Right lobe of liver (tissue), 6 donors: ENCODE data around the gene MYL10. TPM values are rescaled to one million over a fixed set of nuclear protein-coding genes. Genes with fewer than 3 reads are reported as not detected.

ENCODE experiments used
- ATAC-seq, 4 donors: fragments of 200-7000 bp; cut with Tn5 transposase; one replicate each; pipeline ENCODE4 v1.9.1; 2020; ENCODE audit warnings: mild to moderate bottlenecking in 4 of 4, moderate library complexity in 4 of 4
- DNase-seq, 3 donors: peaks; one replicate each; pipeline ENCODE4 v3.0.0-alpha.2; 2020
- H3K27ac ChIP-seq, 3 donors: fragments of 200-600 bp; one replicate each; pipeline ENCODE4 v1.8.0; 2022
- H3K27me3 ChIP-seq, 2 donors: fragments of 200-600 bp; one replicate each; pipeline ENCODE4 v1.8.0; 2022
- H3K36me3 ChIP-seq, 4 donors: fragments of 200-600 bp; sonication (generic) in 1 of 4; one replicate each; pipeline versions ENCODE4 v1.5.1 to v1.8.0; 2017 to 2022; ENCODE audit warnings: control low read depth in 1 of 4
- H3K4me1 ChIP-seq, 4 donors: fragments of 200-600 bp; sonication (generic) in 1 of 4; one replicate each; pipeline versions ENCODE4 v1.5.1 to v1.8.0; 2017 to 2022; ENCODE audit warnings: control low read depth in 1 of 4
- H3K4me3 ChIP-seq, 3 donors: fragments of 200-600 bp; one replicate each; pipeline ENCODE4 v1.8.0; 2022
- H3K9me3 ChIP-seq, 4 donors: fragments of 200-600 bp; sonication (generic) in 1 of 4; one replicate each; pipeline versions ENCODE4 v1.5.1 to v1.8.0; 2017 to 2022; ENCODE audit warnings: control low read depth in 1 of 4
- POLR2A ChIP-seq: fragments of 450-650 bp; IDR thresholded peaks from one replicate; pipeline ENCODE4 v1.6.1; 2017; ENCODE audit warnings: antibody characterized with exemption, mild to moderate bottlenecking
- WGBS: methylation state at CpG from one replicate; pipeline ENCODE4 v1.1.6; 2018; ENCODE audit warnings: low coverage, low lambda C conversion rate; ENCODE audit not compliant: insufficient coverage; ENCODE audit errors: missing lambda C conversion rate; 5-methylcytosine and 5-hydroxymethylcytosine counted together
- intact Hi-C, 2 donors: fragments of 100-400 bp; cut with DNase I; formaldehyde crosslinking; loops; one replicate each; pipeline versions ENCODE4 v1.11.2 to v1.14.1; 2022
- total RNA-seq, 6 experiments: library from RNA; depleted of rRNA in 2 of 6; stranded (reverse); fragments of >200 nt in 2 of 6; fragmentation: NEBNext Ultra II Directional in 3 of 6; extraction: Animal tissue kit (Norgen Biotek cat#: 25700) in 3 of 6; gene quantifications; one replicate each; pipeline versions ENCODE4 v1.1.0 to v1.2.4, GENCODE V29; 2016 to 2023
- TF ChIP-seq, protein P1 (sequence below), 4 donors: fragments of 200-600 bp in 3 of 4; fragments of 450-650 bp in 1 of 4; IDR thresholded peaks; one replicate each; pipeline versions ENCODE4 v1.5.1 to v1.8.0; 2016 to 2022; ENCODE audit warnings: antibody characterized with exemption in 4 of 4, mild to moderate bottlenecking in 2 of 4
- donor health status: DM: no; HTN: yes; CAD: no.
- donor health status: DM: no; HTN: no; CAD: no.
- donor health status: DM: no; HTN: no; CAD: no.
- donor health status: DM: no; HTN: yes; CAD: no.
- donor health status: DM: no; HTN: yes; CAD: no.

The MYL10 gene
- total RNA-seq, 6 experiments from 2014 or later, result not detected

DNA sequence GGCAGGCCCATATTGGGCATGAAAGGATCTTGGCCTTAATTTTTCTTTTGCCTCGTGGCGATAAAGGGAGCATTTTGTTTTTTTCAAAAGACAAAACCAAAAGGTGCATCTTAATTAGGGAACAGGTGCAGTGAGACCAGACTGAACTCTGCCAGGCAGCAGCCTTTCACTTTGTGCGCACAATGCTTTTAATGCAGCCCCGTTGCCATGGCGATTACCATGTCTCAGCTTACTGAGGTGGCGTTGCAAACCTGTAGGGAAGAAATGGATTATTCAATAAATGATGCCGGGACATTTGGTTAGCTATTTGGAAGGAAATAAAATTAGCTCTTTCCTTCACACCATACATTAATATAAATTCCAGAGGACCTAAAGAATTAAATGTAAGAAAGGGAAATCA is 61.9 kb downstream of the MYL10 start:
- Histone ChIP-seq H3K36me3 (no peaks in the 10 kb centered on the region), H3K27me3 (no peaks in the 10 kb centered on the region), H3K27ac (no peak overlapping the region), H3K4me1 (no peaks in the 10 kb centered on the region), H3K4me3 (no peak overlapping the region), H3K9me3 (no peaks in the 10 kb centered on the region)
- ATAC-seq (no peak), DNase-seq (no peak)
- TF ChIP-seq POLR2A, result no peak
- TF ChIP-seq, protein P1, sequence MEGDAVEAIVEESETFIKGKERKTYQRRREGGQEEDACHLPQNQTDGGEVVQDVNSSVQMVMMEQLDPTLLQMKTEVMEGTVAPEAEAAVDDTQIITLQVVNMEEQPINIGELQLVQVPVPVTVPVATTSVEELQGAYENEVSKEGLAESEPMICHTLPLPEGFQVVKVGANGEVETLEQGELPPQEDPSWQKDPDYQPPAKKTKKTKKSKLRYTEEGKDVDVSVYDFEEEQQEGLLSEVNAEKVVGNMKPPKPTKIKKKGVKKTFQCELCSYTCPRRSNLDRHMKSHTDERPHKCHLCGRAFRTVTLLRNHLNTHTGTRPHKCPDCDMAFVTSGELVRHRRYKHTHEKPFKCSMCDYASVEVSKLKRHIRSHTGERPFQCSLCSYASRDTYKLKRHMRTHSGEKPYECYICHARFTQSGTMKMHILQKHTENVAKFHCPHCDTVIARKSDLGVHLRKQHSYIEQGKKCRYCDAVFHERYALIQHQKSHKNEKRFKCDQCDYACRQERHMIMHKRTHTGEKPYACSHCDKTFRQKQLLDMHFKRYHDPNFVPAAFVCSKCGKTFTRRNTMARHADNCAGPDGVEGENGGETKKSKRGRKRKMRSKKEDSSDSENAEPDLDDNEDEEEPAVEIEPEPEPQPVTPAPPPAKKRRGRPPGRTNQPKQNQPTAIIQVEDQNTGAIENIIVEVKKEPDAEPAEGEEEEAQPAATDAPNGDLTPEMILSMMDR (IDR thresholded peaks at IDR 0.05), result no peak
- 74% methylated on average over 7 of the region's 7 CpGs for WGBS
- intact Hi-C loops, result no loop called here

DNA sequence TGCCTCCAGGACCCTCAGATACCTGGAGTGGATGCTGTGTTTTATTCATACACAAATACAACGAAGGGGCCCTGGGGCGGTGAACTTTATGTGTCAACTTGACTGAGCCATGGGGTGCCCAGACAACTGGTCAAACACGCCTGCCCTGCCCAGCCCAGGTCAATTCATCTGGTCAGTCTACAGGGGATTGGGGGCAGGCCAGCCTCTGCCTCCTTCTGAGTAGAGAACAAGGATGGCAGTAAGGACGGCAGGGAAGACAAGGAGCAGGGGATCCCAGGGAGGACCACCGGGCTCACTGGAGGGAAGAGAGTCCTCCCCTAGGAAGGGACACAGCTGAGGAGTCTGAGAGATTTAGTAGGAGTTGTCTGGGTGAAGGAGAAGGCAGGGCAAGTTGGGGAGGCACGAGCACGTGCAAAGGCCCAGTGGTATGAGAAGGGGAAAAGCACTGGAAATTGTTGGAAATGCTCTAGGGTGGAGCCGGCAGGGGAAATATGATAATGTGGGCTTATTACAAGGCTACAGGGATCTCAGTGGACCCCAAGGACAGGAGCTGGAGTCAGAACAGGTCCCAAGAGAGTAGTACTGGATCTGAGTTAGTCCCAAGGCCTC is 63.4 kb downstream of the MYL10 start:
- Histone ChIP-seq H3K36me3 (no peaks in the 10 kb centered on the region), H3K27ac (no peak overlapping the region), H3K4me1 (no peaks in the 10 kb centered on the region), H3K9me3 (no peaks in the 10 kb centered on the region), H3K4me3 (no peak overlapping the region), H3K27me3 (no peaks in the 10 kb centered on the region)
- DNase-seq, result no peak
- no peak for TF ChIP-seq POLR2A
- TF ChIP-seq, protein P1 (IDR thresholded peaks at IDR 0.05), result no peak
- intact Hi-C loops, result no loop called here
- 79% methylated on average over 7 of the region's 8 CpGs for WGBS
- no peak for ATAC-seq

DNA sequence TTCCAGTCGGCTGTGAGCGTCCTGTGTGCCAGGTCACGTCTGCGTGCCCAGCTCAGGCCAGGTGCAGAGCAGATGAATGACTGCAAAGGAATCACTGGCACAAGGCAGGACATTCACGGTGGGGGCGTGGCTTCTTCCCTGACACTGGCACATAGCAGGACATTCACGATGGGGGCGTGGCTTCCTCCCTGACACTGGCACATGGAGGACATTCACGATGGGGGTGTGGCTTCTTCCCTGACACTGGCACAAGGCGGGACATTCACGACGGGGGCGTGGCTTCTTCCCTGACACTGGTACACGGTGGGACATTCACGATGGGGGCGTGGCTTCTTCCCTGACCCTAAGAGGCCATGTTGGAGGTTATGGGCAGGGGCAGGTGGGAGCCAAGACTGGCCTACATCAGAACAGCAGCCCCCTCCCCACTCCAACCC is 64.3 kb downstream of the MYL10 start:
- DNase-seq, result no peak
- Histone ChIP-seq H3K9me3 (no peaks in the 10 kb centered on the region), H3K36me3 (no peaks in the 10 kb centered on the region), H3K27me3 (no peaks in the 10 kb centered on the region), H3K4me1 (no peaks in the 10 kb centered on the region), H3K27ac (no peak overlapping the region), H3K4me3 (no peak overlapping the region)
- WGBS, result 41% methylated on average over 4 of the region's 16 CpGs
- intact Hi-C loops, result no loop called here
- TF ChIP-seq, protein P1 (IDR thresholded peaks at IDR 0.05), result no peak
- no peak for TF ChIP-seq POLR2A
- ATAC-seq, result peak in 1 of 4 donors; percentile 18

DNA sequence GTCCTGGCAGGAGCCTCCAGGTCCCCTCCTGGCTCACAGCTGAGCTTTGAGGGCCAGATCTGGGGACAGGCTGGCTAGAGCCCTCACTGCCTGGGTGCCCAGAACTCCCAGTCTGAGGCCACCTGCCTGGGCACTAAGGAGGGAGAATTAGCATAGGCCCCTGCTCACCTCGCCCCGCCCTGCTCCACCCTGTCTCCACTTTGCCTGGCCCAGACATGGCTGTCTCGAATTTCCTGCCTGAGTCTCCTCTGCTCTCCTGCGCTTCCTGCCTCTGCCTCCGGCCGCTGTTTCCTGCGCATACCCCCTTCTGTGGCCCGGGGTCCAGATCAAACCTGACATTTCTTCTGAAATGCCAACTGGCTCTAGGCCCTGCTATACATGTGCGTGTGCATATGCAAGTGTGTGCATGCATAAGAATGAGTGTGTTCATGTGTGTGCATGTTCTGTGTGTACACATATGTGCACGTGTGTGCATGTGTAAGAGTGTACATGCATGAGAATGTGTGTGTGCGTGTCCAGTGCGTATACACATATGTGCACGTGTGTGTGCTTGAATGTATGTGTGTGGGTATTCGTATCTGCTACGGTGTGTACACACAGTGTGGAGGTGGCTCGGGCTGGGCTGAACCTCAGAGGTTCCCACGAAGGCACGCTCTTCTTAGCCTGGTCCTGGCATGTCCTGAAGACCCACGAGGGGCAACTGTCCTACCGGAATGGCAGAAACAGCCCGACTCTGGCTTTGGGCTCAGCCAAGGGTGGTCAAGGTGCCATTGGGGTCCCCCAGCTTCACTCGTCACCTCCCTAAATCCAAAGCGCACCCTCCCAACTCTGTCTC is 64.9 kb downstream of the MYL10 start:
- no peak overlapping the region for H3K27ac ChIP-seq
- DNase-seq (no peak), ATAC-seq (peak in 2 of 4 donors; percentile 12 to 14)
- H3K4me1 ChIP-seq, result no peaks in the 10 kb centered on the region
- H3K4me3 ChIP-seq, result no peak overlapping the region
- no peaks in the 10 kb centered on the region for H3K36me3 ChIP-seq
- H3K27me3 ChIP-seq, result no peaks in the 10 kb centered on the region
- 57% methylated on average over 14 of the region's 23 CpGs for WGBS
- no peak for TF ChIP-seq POLR2A
- TF ChIP-seq, protein P1 (IDR thresholded peaks at IDR 0.05), result no peak
- intact Hi-C loops, result no loop called here
- H3K9me3 ChIP-seq, result no peaks in the 10 kb centered on the region

Other genes starting within 250 kb of the MYL10 start
- 10 to 100 TPM; 34.3 to 53.1 (median 40.6) TPM for gene CUX1, start 188.3 kb upstream of the MYL10 start, total RNA-seq